IMR-90 (cell line): Measurements from ENCODE around the gene BASP1. TPM values are rescaled to one million over a fixed set of nuclear protein-coding genes. Genes with fewer than 3 reads are reported as not detected.

Source experiments
- ATAC-seq: fragments of 200-7000 bp; cut with Tn5 transposase; 2 replicates; pipeline ENCODE4 v1.9.1; 2020; ENCODE audit warnings: low read depth, mild to moderate bottlenecking, moderate library complexity
- BruUV-seq: library from RNA; stranded (reverse); fragments of 400-500 nt; replicated peaks from 2 replicates; lab custom pipeline; 2021; lab: Mats Ljungman, UMichigan
- CTCF ChIA-PET: fragments of 300-600 bp; formaldehyde crosslinking; extraction: SDS; loops from one replicate; lab custom pipeline; 2021; ENCODE audit warnings: antibody characterized with exemption; lab: Yijun Ruan, JAX
- POLR2A ChIA-PET: fragments of 300-600 bp; sonication (Branson Sonifier 250); formaldehyde crosslinking; loops from one replicate; lab custom pipeline; 2022; ENCODE audit warnings: antibody characterized with exemption; ENCODE audit not compliant: unreplicated experiment; lab: Charles Lee
- DNase-seq: peaks from one replicate; pipeline ENCODE4 v3.0.0; 2013
- H2AFZ ChIP-seq: replicated peaks from 2 replicates; pipeline ENCODE3; 2013; ENCODE audit warnings: low read length, mild to moderate bottlenecking; ENCODE audit not compliant: poor library complexity
- H2AK5ac ChIP-seq: 2 replicates; pipeline ENCODE4 v1.6.1; 2013; ENCODE audit warnings: low read depth, low read length, inconsistent platforms
- H2AK9ac ChIP-seq: replicated peaks from 2 replicates; pipeline ENCODE3; 2013; ENCODE audit warnings: mild to moderate bottlenecking, low read depth, low read length, moderate library complexity; ENCODE audit not compliant: poor library complexity
- H2BK120ac ChIP-seq: 2 replicates; pipeline ENCODE4 v1.6.1; 2013; ENCODE audit warnings: low read depth, low read length, inconsistent platforms
- H2BK15ac ChIP-seq: 3 replicates; pipeline ENCODE4 v1.6.1; 2013; ENCODE audit warnings: low read depth, low read length, inconsistent platforms
- H2BK20ac ChIP-seq: 2 replicates; pipeline ENCODE4 v1.6.1; 2013; ENCODE audit warnings: low read depth, mild to moderate bottlenecking, inconsistent platforms, low read length, moderate library complexity
- H2BK5ac ChIP-seq: 2 replicates; pipeline ENCODE4 v1.6.1; 2013; ENCODE audit warnings: mild to moderate bottlenecking, low read depth, low read length, inconsistent platforms; ENCODE audit not compliant: poor library complexity, severe bottlenecking
- H3K14ac ChIP-seq: replicated peaks from 2 replicates; pipeline ENCODE4 v1.6.1; 2013; ENCODE audit warnings: low read depth, low read length, inconsistent platforms
- H3K18ac ChIP-seq: 2 replicates; pipeline ENCODE4 v1.6.1; 2013; ENCODE audit warnings: low read depth, low read length, control low read depth
- H3K23ac ChIP-seq: 2 replicates; pipeline ENCODE4 v1.6.1; 2013; ENCODE audit warnings: low read depth, low read length, inconsistent platforms
- H3K27ac ChIP-seq: 2 replicates; pipeline ENCODE4 v1.5.1; 2013; ENCODE audit warnings: mild to moderate bottlenecking, control low read depth, low read length; ENCODE audit not compliant: insufficient read depth
- H3K27me3 ChIP-seq: 2 replicates; pipeline ENCODE4 v1.6.1; 2013; ENCODE audit warnings: low read length; ENCODE audit not compliant: control insufficient read depth, insufficient read depth
- H3K36me3 ChIP-seq: 2 replicates; pipeline ENCODE4 v1.6.1; 2013; ENCODE audit warnings: low read length, mixed read lengths; ENCODE audit not compliant: control insufficient read depth, insufficient read depth
- H3K4ac ChIP-seq: 2 replicates; pipeline ENCODE4 v1.6.1; 2013; ENCODE audit warnings: low read depth, low read length, inconsistent platforms
- H3K4me1 ChIP-seq: 2 replicates; pipeline ENCODE4 v1.6.1; 2013; ENCODE audit warnings: low read length, mixed read lengths; ENCODE audit not compliant: control insufficient read depth, insufficient read depth
- H3K4me2 ChIP-seq: 2 replicates; pipeline ENCODE4 v1.6.1; 2013; ENCODE audit warnings: low read depth, mild to moderate bottlenecking, control low read depth, low read length, moderate library complexity
- H3K4me3 ChIP-seq: 2 replicates; pipeline ENCODE4 v1.5.1; 2013; ENCODE audit warnings: low read depth, mild to moderate bottlenecking, control low read depth, low read length, moderate library complexity; ENCODE audit not compliant: insufficient read depth
- H3K56ac ChIP-seq: 2 replicates; pipeline ENCODE4 v1.6.1; 2013; ENCODE audit warnings: low read length, inconsistent platforms; ENCODE audit not compliant: insufficient read depth; ENCODE audit errors: extremely low read depth
- H3K79me1 ChIP-seq, 2 experiments: 2 replicates each; pipeline ENCODE4 v1.6.1; 2013; ENCODE audit warnings: low read length in 2 of 2, inconsistent platforms in 1 of 2, low read depth in 1 of 2
- H3K9ac ChIP-seq: 2 replicates; pipeline ENCODE4 v1.6.1; 2013; ENCODE audit warnings: low read depth, low read length, control low read depth
- H3K9me1 ChIP-seq: 2 replicates; pipeline ENCODE4 v1.6.1; 2013; ENCODE audit warnings: low read length, inconsistent platforms; ENCODE audit not compliant: insufficient read depth
- H3K9me3 ChIP-seq: 2 replicates; pipeline ENCODE4 v1.6.1; 2013; ENCODE audit warnings: low read length; ENCODE audit not compliant: control insufficient read depth, insufficient read depth
- H4K20me1 ChIP-seq: 2 replicates; pipeline ENCODE4 v1.6.1; 2013; ENCODE audit warnings: low read length, inconsistent platforms; ENCODE audit not compliant: insufficient read depth
- H4K5ac ChIP-seq: 2 replicates; pipeline ENCODE4 v1.6.1; 2013; ENCODE audit warnings: mild to moderate bottlenecking, low read depth, low read length, control low read depth
- H4K8ac ChIP-seq, 2 experiments: 2 replicates each; pipeline ENCODE4 v1.6.1; 2013; ENCODE audit warnings: low read depth in 2 of 2, low read length in 2 of 2, control low read depth in 1 of 2, inconsistent platforms in 1 of 2
- H4K91ac ChIP-seq: 2 replicates; pipeline ENCODE4 v1.6.1; 2013; ENCODE audit warnings: low read depth, low read length, inconsistent platforms; ENCODE audit not compliant: insufficient read depth
- BHLHE40 ChIP-seq: fragments of 150-350 bp; IDR thresholded peaks from 2 replicates; pipeline ENCODE4 v1.6.1; 2016; ENCODE audit warnings: mild to moderate bottlenecking, low read depth, low read length
- CEBPB ChIP-seq: IDR thresholded peaks from 2 replicates; pipeline ENCODE4 v1.6.1; 2012; ENCODE audit warnings: low read depth, low read length, improper control_type of control experiment
- CHD1 ChIP-seq: IDR thresholded peaks from 2 replicates; pipeline ENCODE4 v1.6.1; 2012; ENCODE audit warnings: low read depth, low read length, improper control_type of control experiment
- CTCF ChIP-seq: conservative IDR thresholded peaks from 2 replicates; pipeline ENCODE4 v1.5.1; 2012; ENCODE audit warnings: mild to moderate bottlenecking, low read depth, low read length, improper control_type of control experiment
- ELK1 ChIP-seq: fragments of 150-350 bp; IDR thresholded peaks from 2 replicates; pipeline ENCODE4 v1.6.1; 2016; ENCODE audit warnings: low read depth, mild to moderate bottlenecking, low read length, moderate library complexity, borderline replicate concordance
- FOS ChIP-seq: fragments of 150-350 bp; IDR thresholded peaks from 2 replicates; pipeline ENCODE4 v1.6.1; 2016; ENCODE audit warnings: low read depth, low read length
- MAFK ChIP-seq: IDR thresholded peaks from 2 replicates; pipeline ENCODE4 v1.6.1; 2012; ENCODE audit warnings: low read depth, low read length, improper control_type of control experiment
- MAZ ChIP-seq: IDR thresholded peaks from 2 replicates; pipeline ENCODE4 v1.6.1; 2012; ENCODE audit warnings: low read depth, mild to moderate bottlenecking, low read length, improper control_type of control experiment, moderate library complexity, borderline replicate concordance
- MXI1 ChIP-seq: IDR thresholded peaks from 2 replicates; pipeline ENCODE4 v1.6.1; 2012; ENCODE audit warnings: low read depth, mild to moderate bottlenecking, low read length, moderate library complexity, borderline replicate concordance
- NFE2L2 ChIP-seq: fragments of 150-350 bp; IDR thresholded peaks from 2 replicates; pipeline ENCODE4 v1.6.1; 2016; ENCODE audit warnings: low read depth, mild to moderate bottlenecking, low read length
- POLR2A ChIP-seq: IDR thresholded peaks from 2 replicates; pipeline ENCODE4 v1.6.1; 2012; ENCODE audit warnings: mild to moderate bottlenecking, low read depth, low read length
- RAD21 ChIP-seq: IDR thresholded peaks from 2 replicates; pipeline ENCODE4 v1.6.1; 2012; ENCODE audit warnings: low read length, improper control_type of control experiment
- RCOR1 ChIP-seq: IDR thresholded peaks from 2 replicates; pipeline ENCODE4 v1.6.1; 2012; ENCODE audit warnings: mild to moderate bottlenecking, low read length, improper control_type of control experiment; ENCODE audit not compliant: insufficient replicate concordance
- RFX5 ChIP-seq: IDR thresholded peaks from 2 replicates; pipeline ENCODE4 v1.8.0; 2012; ENCODE audit warnings: low read depth, mild to moderate bottlenecking, low read length, moderate library complexity
- SMC3 ChIP-seq: fragments of 150-350 bp; IDR thresholded peaks from 2 replicates; pipeline ENCODE4 v1.6.1; 2016; ENCODE audit warnings: low read depth, mild to moderate bottlenecking, antibody characterized with exemption, low read length, moderate library complexity
- USF2 ChIP-seq: fragments of 150-350 bp; IDR thresholded peaks from 2 replicates; pipeline ENCODE4 v1.6.1; 2017; ENCODE audit warnings: mild to moderate bottlenecking, antibody characterized with exemption, low read length, low read depth
- WGBS, 2 experiments: methylation state at CpG; one replicate each; pipeline versions ENCODE4 v1.1.5 to v1.1.7; 2013; ENCODE audit warnings: missing lambda C conversion rate in 2 of 2; ENCODE audit not compliant: insufficient read length in 1 of 2; ENCODE audit errors: extremely low coverage in 2 of 2; 5-methylcytosine and 5-hydroxymethylcytosine counted together
- dilution Hi-C: fragments of 300-500 bp; cut with HindIII; formaldehyde crosslinking; loops from one replicate; pipeline ENCODE4 v1.14.3; 2018; ENCODE audit warnings: low sequenced_read_pairs; ENCODE audit not compliant: unreplicated experiment
- in situ Hi-C: fragments of 300-500 bp; cut with MboI; formaldehyde crosslinking; loops from 3 replicates; pipeline ENCODE4 v1.14.3; 2019; ENCODE audit warnings: low sequenced_read_pairs, inconsistent platforms, mixed read lengths
- intact Hi-C: fragments of 100-400 bp; cut with micrococcal nuclease; formaldehyde crosslinking; loops from 2 replicates; pipeline ENCODE4 v1.10.0; 2022
- polyA plus RNA-seq, 3 experiments: library from polyadenylated mRNA; depleted of rRNA; stranded (reverse); fragments of >200 nt; gene quantifications; 2 replicates each; pipeline ENCODE4 v1.2.3, GENCODE V29; 2012; ENCODE audit warnings: low replicate concordance in 1 of 3
- total RNA-seq: library from RNA; depleted of rRNA; stranded (reverse); fragments of >200 nt; gene quantifications from 2 replicates; pipeline ENCODE4 v1.2.3, GENCODE V29; 2012

BASP1 gene
- total and polyA plus RNA-seq, 2 of the 4 experiments (the other 2 are of a cell fraction) = 39.6 to 103 TPM

- H3K56ac ChIP-seq = no peak overlapping the region
Measured at GRCh38 chr5:17316970-17317459, 99.6 kb downstream of the BASP1 start.

More at GRCh38 chr5:17316970-17317459, 99.6 kb downstream of the BASP1 start:
- peak overlapping the region; percentile 93 for H4K5ac ChIP-seq
- H2BK5ac ChIP-seq = peak overlapping the region; percentile 80
- H3K9me1 ChIP-seq = peaks cover 14% of the 10 kb centered on the region
- POLR2A ChIA-PET = no interaction called here
- H3K18ac ChIP-seq = peak overlapping the region; percentile 97
- peaks cover 20% of the 10 kb centered on the region for H3K4me1 ChIP-seq
- TF ChIP-seq MXI1 (no peak), FOS (no peak), RAD21 (no peak), SMC3 (no peak), ELK1 (no peak), POLR2A (no peak), RFX5 (no peak), BHLHE40 (no peak), USF2 (no peak), CEBPB (no peak), RCOR1 (no peak), CHD1 (no peak), CTCF (no peak), NFE2L2 (no peak), MAFK (no peak), MAZ (no peak)
- intact Hi-C loops (no loop called here), in situ Hi-C loops (no loop called here), dilution Hi-C loops (no loop called here)
- H2AK5ac ChIP-seq = 0 out of 2 replicates have a peak overlapping the region, but pooled peaks have one; percentile 2
- peak overlapping the region; percentile 77 for H3K23ac ChIP-seq
- no peaks in the 10 kb centered on the region for H4K20me1 ChIP-seq
- peak overlapping the region; percentile 84; the same call in 1 of the 2 replicates for H3K27ac ChIP-seq
- BruUV-seq = no TSS peak
- H2AK9ac ChIP-seq = no peak overlapping the region
- H2AFZ ChIP-seq = peak overlapping the region; percentile 25
- no peak overlapping the region for H3K9ac ChIP-seq
- H2BK120ac ChIP-seq = peak overlapping the region; percentile 94
- DNase-seq = peak; percentile 23
- CTCF ChIA-PET = no interaction called here
- peak overlapping the region; percentile 97 for H3K4ac ChIP-seq
- H3K9me3 ChIP-seq = no peaks in the 10 kb centered on the region
- H2BK15ac ChIP-seq = peak overlapping the region; percentile 59; the same call in 1 of the 3 replicates
- H2BK20ac ChIP-seq = peak overlapping the region; percentile 91
- H3K4me3 ChIP-seq = no peak overlapping the region
- peak; percentile 48 for ATAC-seq
- H4K91ac ChIP-seq = peak overlapping the region; percentile 90
- peak overlapping the region; percentile 25; the same call in 1 of the 2 replicates for H3K4me2 ChIP-seq
- no peaks in the 10 kb centered on the region for H3K79me1 ChIP-seq
- no CpG with 5 or more reads among the region's 6 CpGs for WGBS, 2 experiments
- no peaks in the 10 kb centered on the region for H3K27me3 ChIP-seq
- peak overlapping the region; percentile 85 for H3K14ac ChIP-seq
- peak overlapping the region in 1 of 2 experiments; percentile 77; a peak in 3 of 4 replicates for H4K8ac ChIP-seq
- no peaks in the 10 kb centered on the region for H3K36me3 ChIP-seq
